Bronchial smooth muscle cell (primary cell): Measurements from ENCODE around the gene STX4. TPM values are rescaled to one million over a fixed set of nuclear protein-coding genes. Genes with fewer than 3 reads are reported as not detected.

Experiments
- total RNA-seq: library from RNA; depleted of rRNA; stranded (reverse); fragments of >200 nt; gene quantifications from 2 replicates; pipeline ENCODE4 v1.2.1, GENCODE V29; 2014

STX4 gene
- total RNA-seq = 35.1 and 38.9 TPM in 2 replicates

GRCh38 chr16:31032736-31033708, at the start of gene STX4:
STX4 (plus strand) TSS chr16:31033558; CDS start chr16:31033806, 248 bp downstream.

GRCh38 chr16:30984669-30985400, 48.5 kb upstream of the STX4 start, which contains the start of gene HSD3B7:
HSD3B7 (plus strand) TSS chr16:30985207; CDS start chr16:30985659, 452 bp downstream.

GRCh38 chr16:31010585-31011325, 22.6 kb upstream of the STX4 start, which contains the start of gene STX1B:
STX1B (minus strand) TSS chr16:31010638; CDS start chr16:31010396, 242 bp downstream.

GRCh38 chr16:31073970-31074813, 40.8 kb downstream of the STX4 start, which contains the start of the genes ZNF646 and ZNF668:
ZNF646 (plus strand) TSS chr16:31074422; CDS start chr16:31076325, 1,903 bp downstream.
ZNF668 (minus strand) TSS chr16:31074240; CDS start chr16:31064459, 9,781 bp downstream.

GRCh38 chr16:31088459-31089183, 55.3 kb downstream of the STX4 start, which contains the start of gene PRSS53:
PRSS53 (minus strand) TSS chr16:31088943; CDS start chr16:31088809, 134 bp downstream.

Other genes with a start within 250 kb of the STX4 start
- gene ZNF629, start 246.4 kb upstream of the STX4 start, total RNA-seq = 6.2 and 6.3 TPM in 2 replicates
- 19.3 and 38.3 TPM in 2 replicates for gene BCL7C, start 139.5 kb upstream of the STX4 start, total RNA-seq
- 0.94 and 4.3 TPM in 2 replicates for gene CTF1, start 136.9 kb upstream of the STX4 start, total RNA-seq
- 9.3 and 13.6 TPM in 2 replicates for gene FBXL19, start 110.0 kb upstream of the STX4 start, total RNA-seq
- 42.8 and 43.8 TPM in 2 replicates for gene ORAI3, start 84.5 kb upstream of the STX4 start, total RNA-seq
- 3.0 TPM in 2 replicates for gene SETD1A, start 75.8 kb upstream of the STX4 start, total RNA-seq
- gene HSD3B7, start 48.4 kb upstream of the STX4 start, total RNA-seq = 14.3 and 20.8 TPM in 2 replicates
- gene STX1B, start 22.9 kb upstream of the STX4 start, total RNA-seq = 1.0 and 3.5 TPM in 2 replicates
- 5.2 and 6.5 TPM in 2 replicates for gene ZNF668, start 40.7 kb downstream of the STX4 start, total RNA-seq
- 9.3 and 12.0 TPM in 2 replicates for gene ZNF646, start 40.9 kb downstream of the STX4 start, total RNA-seq
- 1.4 TPM in 2 replicates for gene PRSS53, start 55.4 kb downstream of the STX4 start, total RNA-seq
- 91.7 and 95.6 TPM in 2 replicates for gene VKORC1, start 61.2 kb downstream of the STX4 start, total RNA-seq
- 10.4 TPM in 2 replicates for gene BCKDK, start 74.8 kb downstream of the STX4 start, total RNA-seq
- 24.4 and 46.5 TPM in 2 replicates for gene KAT8, start 84.1 kb downstream of the STX4 start, total RNA-seq
- 0.09 TPM in 1 of 2 replicates, not detected in the other for gene PRSS8, start 102.2 kb downstream of the STX4 start, total RNA-seq
- gene PRSS36, start 116.5 kb downstream of the STX4 start, total RNA-seq = 0.17 and 0.47 TPM in 2 replicates
- gene FUS, start 146.6 kb downstream of the STX4 start, total RNA-seq = 32.5 and 32.7 TPM in 2 replicates
- 105 and 171 TPM in 2 replicates for gene PYCARD, start 169.2 kb downstream of the STX4 start, total RNA-seq
- gene TRIM72, start 180.6 kb downstream of the STX4 start, total RNA-seq = under 0.01 TPM in 2 replicates
- gene PYDC1, start 183.6 kb downstream of the STX4 start, total RNA-seq = not detected in 2 replicates
- under 0.01 and 0.09 TPM in 2 replicates for gene ITGAM, start 226.4 kb downstream of the STX4 start, total RNA-seq